Measurements from ENCODE around the gene KRT6B.

DNA sequence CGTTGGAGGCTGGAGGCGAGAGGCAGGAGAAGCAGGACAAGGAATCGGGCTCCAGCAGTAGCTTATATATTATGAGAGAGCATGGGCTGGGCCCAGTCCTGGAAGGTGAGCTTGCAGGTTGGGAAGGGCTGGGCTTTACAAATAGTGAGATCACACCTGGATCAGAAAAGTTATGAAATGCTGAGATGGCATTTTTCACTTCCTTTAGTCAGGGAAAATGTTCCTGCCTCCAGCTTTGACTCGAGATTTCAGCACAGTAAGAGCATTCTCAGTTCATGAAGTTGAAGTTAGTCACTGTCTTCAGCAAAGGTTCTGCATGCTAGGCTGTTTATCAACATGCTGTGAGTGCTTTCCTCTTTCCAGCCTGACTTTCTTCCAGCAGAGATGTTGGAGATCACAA, 21.8 kb upstream of the KRT6B start, which contains the start of gene KRT6C:
- TF ChIP-seq POLR2AphosphoS5 (IDR thresholded peaks at IDR 0.05; ENCODE audit: low read depth, low read length) (no peak), SP1 (IDR thresholded peaks at IDR 0.05; ENCODE audit: low read depth, low read length) (no peak), ZNF274 (IDR thresholded peaks at IDR 0.05; ENCODE audit: borderline replicate concordance, extremely low read depth, low read length) (no peak), RAD21 (IDR thresholded peaks at IDR 0.05 in 1 of 2, conservative IDR thresholded peaks at IDR 0.05 in 1 of 2; ENCODE audit: low read depth in 2 of 2, low read length in 2 of 2) (no peak), NRF1 (IDR thresholded peaks at IDR 0.05; ENCODE audit: low read depth, low read length) (no peak), TAF1 (IDR thresholded peaks at IDR 0.05; ENCODE audit: low read depth, low read length) (no peak), EP300 (IDR thresholded peaks at IDR 0.05; ENCODE audit: borderline replicate concordance in 1 of 2, low read depth in 2 of 2, low read length in 2 of 2) (no peak), RXRA (IDR thresholded peaks at IDR 0.05; ENCODE audit: insufficient read depth, low read depth, low read length) (no peak), EZH2 (IDR thresholded peaks at IDR 0.05; ENCODE audit: low read depth, low read length, severe bottlenecking) (no peak)
- TF ChIP-seq, protein P1, sequence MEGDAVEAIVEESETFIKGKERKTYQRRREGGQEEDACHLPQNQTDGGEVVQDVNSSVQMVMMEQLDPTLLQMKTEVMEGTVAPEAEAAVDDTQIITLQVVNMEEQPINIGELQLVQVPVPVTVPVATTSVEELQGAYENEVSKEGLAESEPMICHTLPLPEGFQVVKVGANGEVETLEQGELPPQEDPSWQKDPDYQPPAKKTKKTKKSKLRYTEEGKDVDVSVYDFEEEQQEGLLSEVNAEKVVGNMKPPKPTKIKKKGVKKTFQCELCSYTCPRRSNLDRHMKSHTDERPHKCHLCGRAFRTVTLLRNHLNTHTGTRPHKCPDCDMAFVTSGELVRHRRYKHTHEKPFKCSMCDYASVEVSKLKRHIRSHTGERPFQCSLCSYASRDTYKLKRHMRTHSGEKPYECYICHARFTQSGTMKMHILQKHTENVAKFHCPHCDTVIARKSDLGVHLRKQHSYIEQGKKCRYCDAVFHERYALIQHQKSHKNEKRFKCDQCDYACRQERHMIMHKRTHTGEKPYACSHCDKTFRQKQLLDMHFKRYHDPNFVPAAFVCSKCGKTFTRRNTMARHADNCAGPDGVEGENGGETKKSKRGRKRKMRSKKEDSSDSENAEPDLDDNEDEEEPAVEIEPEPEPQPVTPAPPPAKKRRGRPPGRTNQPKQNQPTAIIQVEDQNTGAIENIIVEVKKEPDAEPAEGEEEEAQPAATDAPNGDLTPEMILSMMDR (IDR thresholded peaks at IDR 0.05; ENCODE audit: control extremely low read depth in 1 of 3, insufficient read depth in 1 of 3, low read depth in 1 of 3, low read length in 3 of 3) = no peak
